Heart right ventricle (tissue), 16 donors: Measurements from ENCODE around the gene MGLL. TPM values are rescaled to one million over a fixed set of nuclear protein-coding genes. Genes with fewer than 3 reads are reported as not detected.

Source experiments
- ATAC-seq, 8 donors: fragments of 200-7000 bp; cut with Tn5 transposase; one replicate each; pipeline ENCODE4 v1.9.1; 2020; ENCODE audit warnings: mild to moderate bottlenecking in 8 of 8, moderate library complexity in 8 of 8, moderate number of reproducible peaks in 1 of 8
- DNase-seq, 2 donors: peaks; one replicate each; pipeline ENCODE4 v3.0.0-alpha.2; 2020
- H3K27ac ChIP-seq, 10 donors: fragments of 200-600 bp; sonication (generic) in 2 of 10; one replicate each; pipeline versions ENCODE4 v1.5.0 to v1.8.0; 2020 to 2022; ENCODE audit warnings: mild to moderate bottlenecking in 3 of 10
- H3K27me3 ChIP-seq, 7 donors: fragments of 200-600 bp; one replicate each; pipeline ENCODE4 v1.8.0; 2021 to 2022; ENCODE audit warnings: mild to moderate bottlenecking in 2 of 7
- H3K36me3 ChIP-seq, 9 donors: fragments of 200-600 bp; sonication (generic) in 1 of 9; one replicate each; pipeline versions ENCODE4 v1.5.0 to v1.8.0; 2020 to 2022; ENCODE audit warnings: mild to moderate bottlenecking in 2 of 9
- H3K4me1 ChIP-seq, 9 donors: fragments of 200-600 bp; sonication (generic) in 1 of 9; one replicate each; pipeline versions ENCODE4 v1.5.0 to v1.8.0; 2020 to 2022; ENCODE audit warnings: mild to moderate bottlenecking in 4 of 9
- H3K4me3 ChIP-seq, 10 donors: fragments of 200-600 bp; sonication (generic) in 2 of 10; one replicate each; pipeline versions ENCODE4 v1.5.0 to v1.8.0; 2020 to 2022; ENCODE audit warnings: mild to moderate bottlenecking in 7 of 10, moderate library complexity in 2 of 10
- H3K9me3 ChIP-seq, 11 donors: fragments of 200-600 bp in 10 of 11; sonication (generic) in 2 of 11; one replicate each; pipeline versions ENCODE4 v1.5.0 to v1.8.0; 2013 to 2022; ENCODE audit warnings: mild to moderate bottlenecking in 2 of 11, control low read depth in 1 of 11, moderate library complexity in 1 of 11
- CTCF ChIP-seq, 9 donors: fragments of 200-600 bp; sonication (generic) in 2 of 9; IDR thresholded peaks; one replicate each; pipeline versions ENCODE4 v1.5.0 to v1.8.0; 2021 to 2022; ENCODE audit warnings: antibody characterized with exemption in 9 of 9, mild to moderate bottlenecking in 5 of 9, moderate library complexity in 1 of 9
- WGBS, 2 donors: extraction: QIAGEN DNeasy Blood & Tissue Kit; methylation state at CpG; one replicate each; pipeline ENCODE4 v1.1.7; 2013; ENCODE audit warnings: inconsistent platforms in 1 of 2; 5-methylcytosine and 5-hydroxymethylcytosine counted together
- intact Hi-C, 10 donors: fragments of 100-400 bp; cut with DNase I; formaldehyde crosslinking; loops; one replicate each; pipeline versions ENCODE4 v1.11.1 to v1.14.2; 2022
- polyA plus RNA-seq, 2 donors: library from polyadenylated mRNA; stranded (reverse); fragments of 200-250 nt; gene quantifications; one replicate each; pipeline ENCODE4 v1.2.3, GENCODE V29; 2013
- total RNA-seq, 10 donors: library from RNA; stranded (reverse); fragmentation: NEBNext Ultra II Directional in 3 of 10; extraction: Animal tissue kit (Norgen Biotek cat#: 25700) in 3 of 10; gene quantifications; one replicate each; pipeline versions ENCODE4 v1.2.1 to v1.2.4, GENCODE V29; 2021 to 2023
- donor health status: Arrhythmogenic right ventricular cardiomyopathy.
- donor health status: ischemic (EF 13 %, LVEDD 7.1; RV severe dilation, severe dysfunction).
- donor health status: healthy with polysubstance abuse.
- donor health status: DM: no; HTN: yes; CAD: no.
- donor health status: DM: no; HTN: no; CAD: no.
- donor health status: ischemic (EF 25% LVEDD 6.9; RV normal size, moderate dysfunction).
- donor health status: ischemic (EF 25% LVEDD 5.7; RV mildly dilated, moderate dysfunction).
- donor health status: healthy.
- donor health status: DM: yes; HTN: yes; CAD: no.
- donor health status: Ischemic cardiomyopathy.
- donor health status: ischemic (EF 35%, LVEDD 5.7; RV mildly dilated, moderate dysfunction).
- donor health status: nonischemic (EF 11% LVEDD 7.7; RV severe dilation, severe dysfunction).
- donor health status: DM: yes; HTN: yes; CAD: no.
- donor health status: PGD.
- donor health status: ischemic (EF 29% LVEDD 5.4; RV normal size, mild dysfunction).
- donor health status: nonischemic (EF 23%, LVEDD 6.1; RV moderate dilation, normal function).

Gene MGLL
- total and polyA plus RNA-seq, 12 donors: 35.7 to 103 (median 65.2) TPM

GRCh38 chr3:127771746-127772145, 50.6 kb downstream of the MGLL start:
- peaks cover 15 to 79% (median 46%) of the 10 kb centered on the region in 9 donors for H3K4me1 ChIP-seq
- DNase-seq: no peak
- 86 to 95% methylated on average over 7 of the region's 7 CpGs for WGBS, 2 donors
- no peak for ATAC-seq
- no peak for TF ChIP-seq CTCF (IDR thresholded peaks at IDR 0.05)
- H3K9me3 ChIP-seq: peaks cover 0 to 21% (median 11%) of the 10 kb centered on the region in 11 donors
- peaks cover 0 to 47% (median 0%) of the 10 kb centered on the region in 9 donors for H3K36me3 ChIP-seq
- H3K27me3 ChIP-seq: no peaks in the 10 kb centered on the region
- peak overlapping the region in 1 of 10 donors; percentile 51 for H3K27ac ChIP-seq
- intact Hi-C loops: no loop called here
- no peak overlapping the region for H3K4me3 ChIP-seq

GRCh38 chr3:127770671-127771355, 51.5 kb downstream of the MGLL start:
- Histone ChIP-seq H3K27me3 (no peaks in the 10 kb centered on the region), H3K4me3 (no peak overlapping the region), H3K27ac (peak overlapping the region in 4 of 10 donors; percentile 27 to 71 (median 36)), H3K4me1 (peaks cover 10 to 72% (median 43%) of the 10 kb centered on the region in 9 donors), H3K9me3 (peaks cover 0 to 21% (median 11%) of the 10 kb centered on the region in 11 donors), H3K36me3 (peaks cover 0 to 50% (median 0%) of the 10 kb centered on the region in 9 donors)
- TF ChIP-seq CTCF (IDR thresholded peaks at IDR 0.05): no peak
- intact Hi-C loops: no loop called here
- no peak for DNase-seq
- 89 to 92% methylated on average over 6 of the region's 6 CpGs for WGBS, 2 donors
- no peak for ATAC-seq

- Histone ChIP-seq H3K27me3 (no peaks in the 10 kb centered on the region), H3K27ac (peak overlapping the region in 4 of 10 donors; percentile 1 to 71 (median 36)), H3K36me3 (peaks cover 0 to 54% (median 0%) of the 10 kb centered on the region in 9 donors), H3K4me1 (peaks cover 4 to 72% (median 43%) of the 10 kb centered on the region in 9 donors), H3K4me3 (no peak overlapping the region), H3K9me3 (peaks cover 0 to 21% (median 11%) of the 10 kb centered on the region in 11 donors)
- ATAC-seq: no peak
- TF ChIP-seq CTCF (IDR thresholded peaks at IDR 0.05): no peak
- intact Hi-C loops: loop anchor here in 1 of 10 donors (10.0 kb wide), 1 partner anchor 45 kb away; no protein-coding TSS in a partner anchor
- DNase-seq: no peak
- WGBS, 2 donors: 92 to 96% methylated on average over 13 of the region's 13 CpGs
Measured at GRCh38 chr3:127769284-127770081, 52.8 kb downstream of the MGLL start.

GRCh38 chr3:127768346-127769008, 53.8 kb downstream of the MGLL start:
- DNase-seq: no peak
- H3K4me1 ChIP-seq: peaks cover 4 to 78% (median 43%) of the 10 kb centered on the region in 9 donors
- TF ChIP-seq CTCF (IDR thresholded peaks at IDR 0.05): no peak
- peak in 6 of 8 donors; percentile 34 to 88 (median 49) for ATAC-seq
- peaks cover 0 to 54% (median 0%) of the 10 kb centered on the region in 9 donors for H3K36me3 ChIP-seq
- 63 to 66% methylated on average over 4 of the region's 4 CpGs for WGBS, 2 donors
- no peak overlapping the region for H3K4me3 ChIP-seq
- intact Hi-C loops: loop anchor here in 1 of 10 donors (10.0 kb wide), 1 partner anchor 46 kb away; no protein-coding TSS in a partner anchor
- no peaks in the 10 kb centered on the region for H3K27me3 ChIP-seq
- H3K9me3 ChIP-seq: peaks cover 0 to 21% (median 11%) of the 10 kb centered on the region in 11 donors
- peak overlapping the region in 6 of 10 donors; percentile 1 to 71 (median 34) for H3K27ac ChIP-seq
